Ishikawa (cell line): Measurements from ENCODE around the gene KRT39.
A peak's percentile ranks its signal among the peaks of the same experiment; 100 is the strongest.

Experiments used
- CEBPB ChIP-seq: IDR thresholded peaks from 2 replicates; pipeline ENCODE4 v1.6.1; 2012
- CREB1 ChIP-seq: IDR thresholded peaks from 2 replicates; pipeline ENCODE4 v1.6.1; 2012; ENCODE audit warnings: low read depth
- EGR1 ChIP-seq: IDR thresholded peaks from 2 replicates; pipeline ENCODE4 v1.6.1; 2012
- EP300 ChIP-seq: IDR thresholded peaks from 2 replicates; pipeline ENCODE4 v1.6.1; 2012; ENCODE audit warnings: borderline replicate concordance
- FOXM1 ChIP-seq: IDR thresholded peaks from 2 replicates; pipeline ENCODE4 v1.6.1; 2012; ENCODE audit warnings: low read depth, borderline replicate concordance
- NFIC ChIP-seq: IDR thresholded peaks from 2 replicates; pipeline ENCODE4 v1.6.1; 2012
- RAD21 ChIP-seq: IDR thresholded peaks from 2 replicates; pipeline ENCODE4 v1.6.1; 2012; ENCODE audit warnings: low read depth
- TAF1 ChIP-seq: IDR thresholded peaks from 2 replicates; pipeline ENCODE4 v1.6.1; 2012; ENCODE audit warnings: low read depth, mild to moderate bottlenecking
- TCF12 ChIP-seq: IDR thresholded peaks from 2 replicates; pipeline ENCODE4 v1.6.1; 2012; ENCODE audit warnings: low read depth
- TEAD4 ChIP-seq: IDR thresholded peaks from 2 replicates; pipeline ENCODE4 v1.6.1; 2012
- USF1 ChIP-seq: IDR thresholded peaks from 2 replicates; pipeline ENCODE4 v1.6.1; 2012
- YY1 ChIP-seq: IDR thresholded peaks from 2 replicates; pipeline ENCODE4 v1.6.1; 2012; ENCODE audit warnings: low read depth
- ZBTB7A ChIP-seq: IDR thresholded peaks from 2 replicates; pipeline ENCODE4 v1.6.1; 2012; ENCODE audit warnings: low read depth
- TF ChIP-seq, protein P1 (sequence below): IDR thresholded peaks from 2 replicates; pipeline ENCODE4 v1.6.1; 2012
- TF ChIP-seq, protein P2 (sequence below): IDR thresholded peaks from 2 replicates; pipeline ENCODE4 v1.6.1; 2012; ENCODE audit warnings: low read depth, mild to moderate bottlenecking

The KRT39 gene

GRCh38 chr17:40958086-40958953, 8.4 kb downstream of the KRT39 start:
- TF ChIP-seq TEAD4: peak; percentile 83
- no peak; the same call in 1 of the 2 replicates for TF ChIP-seq FOXM1
- TF ChIP-seq EP300: peak; percentile 61; the same call in 1 of the 2 replicates
- TF ChIP-seq YY1: no peak
- no peak for TF ChIP-seq TAF1
- TF ChIP-seq NFIC: peak; percentile 55
- no peak for TF ChIP-seq CEBPB
- TF ChIP-seq, protein P1, sequence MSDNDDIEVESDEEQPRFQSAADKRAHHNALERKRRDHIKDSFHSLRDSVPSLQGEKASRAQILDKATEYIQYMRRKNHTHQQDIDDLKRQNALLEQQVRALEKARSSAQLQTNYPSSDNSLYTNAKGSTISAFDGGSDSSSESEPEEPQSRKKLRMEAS: no peak
- TF ChIP-seq USF1: no peak
- no peak for TF ChIP-seq EGR1
- TF ChIP-seq TCF12: no peak
- TF ChIP-seq RAD21: no peak
- no peak for TF ChIP-seq CREB1
- TF ChIP-seq ZBTB7A: no peak

- TF ChIP-seq EGR1 (0 out of 2 replicates have a peak, but pooled peaks have one; percentile 25), FOXM1 (peak; percentile 86), ZBTB7A (no peak), YY1 (no peak), CEBPB (peak; percentile 94), EP300 (peak; percentile 94), TCF12 (peak; percentile 90), TEAD4 (peak; percentile 91), TAF1 (no peak), NFIC (peak; percentile 62)
- TF ChIP-seq, protein P1: peak; percentile 17; the same call in 1 of the 2 replicates
Observed at GRCh38 chr17:40956401-40957254, 10.1 kb downstream of the KRT39 start.

- no peak for TF ChIP-seq USF1
- no peak for TF ChIP-seq EP300
- no peak for TF ChIP-seq ZBTB7A
- TF ChIP-seq NFIC: no peak
- no peak for TF ChIP-seq CREB1
- no peak for TF ChIP-seq TEAD4
- TF ChIP-seq FOXM1: no peak
- no peak for TF ChIP-seq TCF12
- no peak for TF ChIP-seq EGR1
- TF ChIP-seq TAF1: no peak
- TF ChIP-seq CEBPB: no peak
- TF ChIP-seq RAD21: no peak
- TF ChIP-seq YY1: no peak
- TF ChIP-seq, protein P1: no peak
- TF ChIP-seq, protein P2, sequence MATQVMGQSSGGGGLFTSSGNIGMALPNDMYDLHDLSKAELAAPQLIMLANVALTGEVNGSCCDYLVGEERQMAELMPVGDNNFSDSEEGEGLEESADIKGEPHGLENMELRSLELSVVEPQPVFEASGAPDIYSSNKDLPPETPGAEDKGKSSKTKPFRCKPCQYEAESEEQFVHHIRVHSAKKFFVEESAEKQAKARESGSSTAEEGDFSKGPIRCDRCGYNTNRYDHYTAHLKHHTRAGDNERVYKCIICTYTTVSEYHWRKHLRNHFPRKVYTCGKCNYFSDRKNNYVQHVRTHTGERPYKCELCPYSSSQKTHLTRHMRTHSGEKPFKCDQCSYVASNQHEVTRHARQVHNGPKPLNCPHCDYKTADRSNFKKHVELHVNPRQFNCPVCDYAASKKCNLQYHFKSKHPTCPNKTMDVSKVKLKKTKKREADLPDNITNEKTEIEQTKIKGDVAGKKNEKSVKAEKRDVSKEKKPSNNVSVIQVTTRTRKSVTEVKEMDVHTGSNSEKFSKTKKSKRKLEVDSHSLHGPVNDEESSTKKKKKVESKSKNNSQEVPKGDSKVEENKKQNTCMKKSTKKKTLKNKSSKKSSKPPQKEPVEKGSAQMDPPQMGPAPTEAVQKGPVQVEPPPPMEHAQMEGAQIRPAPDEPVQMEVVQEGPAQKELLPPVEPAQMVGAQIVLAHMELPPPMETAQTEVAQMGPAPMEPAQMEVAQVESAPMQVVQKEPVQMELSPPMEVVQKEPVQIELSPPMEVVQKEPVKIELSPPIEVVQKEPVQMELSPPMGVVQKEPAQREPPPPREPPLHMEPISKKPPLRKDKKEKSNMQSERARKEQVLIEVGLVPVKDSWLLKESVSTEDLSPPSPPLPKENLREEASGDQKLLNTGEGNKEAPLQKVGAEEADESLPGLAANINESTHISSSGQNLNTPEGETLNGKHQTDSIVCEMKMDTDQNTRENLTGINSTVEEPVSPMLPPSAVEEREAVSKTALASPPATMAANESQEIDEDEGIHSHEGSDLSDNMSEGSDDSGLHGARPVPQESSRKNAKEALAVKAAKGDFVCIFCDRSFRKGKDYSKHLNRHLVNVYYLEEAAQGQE: no peak
Observed at GRCh38 chr17:40953881-40954280, 12.9 kb downstream of the KRT39 start.

GRCh38 chr17:40952661-40953060, 14.1 kb downstream of the KRT39 start:
- TF ChIP-seq, protein P2: no peak
- TF ChIP-seq RAD21: no peak
- TF ChIP-seq YY1: no peak
- TF ChIP-seq, protein P1: no peak; the same call in 1 of the 2 replicates
- TF ChIP-seq TCF12: 0 out of 2 replicates have a peak, but pooled peaks have one; percentile 31
- no peak for TF ChIP-seq FOXM1
